CD4-positive, alpha-beta T cell treated with Interleukin-4 for 4 hours (primary cell): ENCODE results near the gene PRSS53.
"Not testable (repeated sequence)": the region's sequence is repeated elsewhere in the genome, so short reads cannot be mapped to it uniquely, and the experiment has no call there.

Experiments
- DNase-seq: peaks from one replicate; pipeline ENCODE4 v3.0.0-alpha.2; 2020

The PRSS53 gene

DNA sequence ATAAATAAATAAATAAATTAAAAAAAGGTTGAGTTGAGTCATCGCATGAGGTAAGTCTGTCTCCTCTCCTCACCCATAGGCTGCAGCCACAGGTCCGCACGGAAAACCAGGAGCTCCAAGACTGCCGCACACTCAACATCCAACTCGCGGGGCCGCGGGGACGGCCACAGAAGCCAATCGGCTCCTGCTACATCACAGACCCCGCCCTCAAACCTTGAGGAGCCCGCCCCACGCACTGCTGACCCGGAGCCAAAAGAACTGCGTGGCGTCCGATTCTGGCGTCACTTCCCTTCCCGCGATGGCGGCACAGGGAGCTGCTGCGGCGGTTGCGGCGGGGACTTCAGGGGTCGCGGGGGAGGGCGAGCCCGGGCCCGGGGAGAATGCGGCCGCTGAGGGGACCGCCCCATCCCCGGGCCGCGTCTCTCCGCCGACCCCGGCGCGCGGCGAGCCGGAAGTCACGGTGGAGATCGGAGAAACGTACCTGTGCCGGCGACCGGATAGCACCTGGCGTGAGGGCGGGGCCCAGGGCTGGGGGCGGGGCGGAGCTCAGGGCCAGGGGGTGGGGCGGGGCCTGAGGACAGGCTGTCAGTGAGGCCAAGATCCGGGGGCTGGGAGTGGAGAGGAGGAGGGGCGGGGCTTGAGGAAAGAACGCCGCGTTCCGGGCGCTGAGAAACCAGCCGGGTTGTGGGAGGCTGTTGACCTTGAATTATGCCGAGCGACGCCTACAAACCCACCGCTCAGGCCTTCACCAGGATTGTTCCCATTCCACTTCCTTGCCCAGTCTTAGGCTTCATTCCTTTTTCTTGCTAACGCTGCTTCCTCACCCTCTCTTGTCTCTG lies 28.9 kb upstream of the PRSS53 start, which contains the start of gene KAT8:
TSS of gene KAT8 (plus strand) at position 281 of the 839 bp plus-strand sequence. CDS start at position 299, 18 bp downstream.
- DNase-seq = peak; percentile 96

DNA sequence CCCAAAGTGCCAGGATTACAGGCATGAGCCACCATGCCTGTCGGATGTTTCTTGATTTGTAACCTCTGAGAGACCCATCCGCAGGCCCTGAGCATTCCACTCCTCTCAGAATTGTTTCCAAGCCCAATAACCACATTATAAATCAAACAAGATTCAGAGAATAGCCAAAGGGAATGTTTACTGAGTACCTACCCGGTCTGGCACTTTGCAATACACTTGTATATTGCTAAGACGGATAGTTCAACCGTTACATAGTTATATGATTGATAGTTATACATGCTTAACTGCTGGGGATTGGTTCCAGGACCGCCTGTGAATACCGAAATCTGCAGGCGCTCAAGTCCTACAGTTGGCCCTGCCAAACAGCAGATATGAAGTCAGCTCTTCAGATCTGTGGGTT lies 25.7 kb upstream of the PRSS53 start:
- DNase-seq = no peak

DNA sequence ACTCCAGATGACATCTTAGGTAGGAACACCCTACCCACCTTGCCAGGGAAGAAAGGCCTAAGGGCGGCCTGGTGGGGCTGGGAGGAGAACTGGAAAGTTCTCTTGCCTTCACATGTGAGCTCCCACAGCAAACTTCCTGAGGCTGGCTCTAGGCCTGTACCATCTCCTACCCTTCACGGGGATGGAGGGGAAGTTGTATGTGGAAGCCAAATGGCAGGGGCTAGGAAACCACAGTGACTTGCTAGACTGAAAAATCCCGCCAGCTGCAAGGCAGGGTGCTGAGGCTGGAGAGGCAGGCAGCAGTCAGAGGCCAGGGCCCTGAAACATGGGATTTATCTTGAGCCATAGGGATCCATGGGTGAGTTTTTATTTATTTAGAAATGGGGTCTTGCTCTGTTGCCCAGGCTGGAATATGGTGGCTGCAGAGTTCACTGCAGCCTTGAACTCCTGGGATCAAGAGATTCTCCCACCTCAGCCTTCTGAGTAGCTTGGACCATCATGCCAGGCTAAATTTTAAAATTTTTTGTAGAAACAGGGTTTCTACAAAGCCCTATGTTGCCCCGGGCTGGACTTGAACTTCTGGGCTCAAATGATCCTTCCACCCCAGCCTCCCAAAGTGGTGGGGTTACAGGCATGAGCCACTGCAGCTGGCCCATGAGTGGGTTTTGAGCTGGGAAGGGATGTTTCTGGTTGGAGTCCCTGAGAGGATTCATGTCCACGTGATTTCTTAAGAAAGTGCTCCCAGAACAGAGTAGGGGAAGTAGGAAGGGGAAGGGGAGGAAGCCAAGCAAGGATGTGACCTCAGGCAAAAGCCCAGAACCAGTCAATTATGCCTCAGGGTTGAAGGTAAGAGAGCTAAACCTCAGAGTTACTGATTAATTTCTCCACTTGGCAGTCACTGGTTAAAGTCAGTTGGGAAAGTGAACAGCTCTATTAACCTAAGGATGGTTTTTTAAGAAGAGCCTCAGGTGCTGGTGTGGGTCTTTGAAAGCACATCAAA lies 24.7 kb upstream of the PRSS53 start:
- DNase-seq = peak; percentile 16

DNA sequence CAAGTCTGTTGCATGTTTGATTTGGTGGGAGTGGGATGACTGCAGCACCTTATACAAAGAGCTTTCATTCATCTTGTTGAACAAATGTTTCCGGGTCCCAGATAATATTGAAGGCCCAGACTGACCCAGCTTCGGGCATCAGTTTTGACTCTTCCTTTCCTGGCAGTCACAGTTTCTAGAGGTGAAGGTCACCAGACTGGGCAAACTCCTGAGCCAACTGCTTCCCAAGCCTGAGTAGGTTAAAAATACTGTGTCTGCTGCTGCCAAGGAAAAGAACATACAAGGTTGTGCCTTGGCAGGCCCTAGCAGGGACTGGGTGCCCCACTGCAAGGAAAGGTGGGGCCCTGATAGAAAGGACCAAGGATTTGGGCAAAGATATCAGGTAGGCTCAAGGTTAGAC lies 24.0 kb upstream of the PRSS53 start:
- DNase-seq = no peak

DNA sequence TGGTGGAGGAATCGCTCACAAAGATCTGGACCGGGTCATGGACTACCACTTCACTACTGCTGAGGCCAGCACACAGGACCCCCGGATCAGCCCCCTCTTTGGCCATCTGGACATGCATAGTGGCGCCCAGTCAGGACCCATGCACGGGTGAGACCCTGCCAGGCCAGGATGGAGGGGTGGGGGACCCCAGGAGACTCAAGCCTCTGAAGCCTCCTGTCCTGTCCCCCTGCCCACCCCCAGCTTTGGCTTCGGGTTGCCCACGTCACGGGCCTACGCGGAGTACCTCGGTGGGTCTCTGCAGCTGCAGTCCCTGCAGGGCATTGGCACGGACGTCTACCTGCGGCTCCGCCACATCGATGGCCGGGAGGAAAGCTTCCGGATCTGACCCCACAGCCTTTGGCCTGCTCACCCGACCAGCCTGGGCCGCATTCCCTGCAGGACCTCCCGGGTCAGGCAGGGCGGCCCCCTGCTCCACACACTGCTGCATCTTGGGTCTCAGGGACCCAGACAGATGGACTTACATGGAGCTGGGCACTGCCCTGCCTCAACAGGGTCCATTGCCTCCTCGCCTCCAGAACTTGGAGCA lies 23.2 kb upstream of the PRSS53 start:
- no peak for DNase-seq

DNA sequence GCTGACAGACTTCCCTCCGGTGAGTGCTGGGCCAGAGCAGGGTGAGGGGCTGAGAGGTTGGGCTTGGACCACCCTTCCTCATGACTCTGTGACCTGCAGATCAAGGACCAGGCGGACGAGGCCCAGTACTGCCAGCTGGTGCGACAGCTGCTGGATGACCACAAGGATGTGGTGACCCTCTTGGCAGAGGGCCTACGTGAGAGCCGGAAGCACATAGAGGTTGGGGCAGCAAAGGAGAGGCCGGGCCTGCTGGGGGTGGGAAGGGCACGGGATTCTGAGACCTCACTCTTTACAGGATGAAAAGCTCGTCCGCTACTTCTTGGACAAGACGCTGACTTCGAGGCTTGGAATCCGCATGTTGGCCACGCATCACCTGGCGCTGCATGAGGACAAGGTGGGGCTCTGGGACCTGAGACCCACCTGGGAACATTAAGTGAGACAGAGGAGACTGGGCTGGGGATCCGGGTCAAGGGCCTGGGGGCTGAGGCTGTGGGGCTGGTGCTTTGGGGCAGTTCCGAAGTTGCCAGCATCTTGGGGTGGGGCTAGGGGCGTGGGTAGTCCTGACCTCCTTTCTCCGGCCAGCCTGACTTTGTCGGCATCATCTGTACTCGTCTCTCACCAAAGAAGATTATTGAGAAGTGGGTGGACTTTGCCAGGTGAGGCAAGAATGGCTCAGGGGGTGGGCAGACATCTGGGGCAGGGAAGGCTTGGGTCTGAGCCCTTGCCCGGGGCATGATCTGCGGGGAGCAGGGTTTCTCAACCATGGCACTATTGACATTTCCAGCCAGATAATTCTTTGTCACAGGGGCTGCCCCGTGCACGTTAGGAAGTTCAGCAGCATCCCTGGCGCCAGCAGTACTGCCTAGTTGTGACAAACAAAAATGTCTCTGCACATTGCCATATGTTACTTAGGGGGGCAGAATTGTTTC lies 21.6 kb upstream of the PRSS53 start:
- no peak for DNase-seq

DNA sequence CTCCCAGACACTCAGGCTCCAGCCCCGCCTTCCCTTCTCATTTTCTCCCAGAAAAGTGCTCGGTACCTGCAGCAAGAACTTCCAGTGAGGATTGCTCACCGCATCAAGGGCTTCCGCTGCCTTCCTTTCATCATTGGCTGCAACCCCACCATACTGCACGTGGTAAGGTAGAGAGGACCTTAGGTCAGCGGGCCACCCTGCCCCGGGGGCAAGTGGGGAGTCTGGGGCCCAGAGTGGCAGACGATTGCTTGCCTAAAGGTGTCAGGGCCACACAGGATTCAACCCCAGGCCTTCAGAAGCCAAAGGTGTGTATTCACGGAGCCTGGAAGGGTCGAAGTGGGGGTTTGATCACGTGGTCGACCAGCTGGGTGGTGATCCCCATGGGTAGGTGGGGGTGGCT lies 20.9 kb upstream of the PRSS53 start:
- DNase-seq = no peak

DNA sequence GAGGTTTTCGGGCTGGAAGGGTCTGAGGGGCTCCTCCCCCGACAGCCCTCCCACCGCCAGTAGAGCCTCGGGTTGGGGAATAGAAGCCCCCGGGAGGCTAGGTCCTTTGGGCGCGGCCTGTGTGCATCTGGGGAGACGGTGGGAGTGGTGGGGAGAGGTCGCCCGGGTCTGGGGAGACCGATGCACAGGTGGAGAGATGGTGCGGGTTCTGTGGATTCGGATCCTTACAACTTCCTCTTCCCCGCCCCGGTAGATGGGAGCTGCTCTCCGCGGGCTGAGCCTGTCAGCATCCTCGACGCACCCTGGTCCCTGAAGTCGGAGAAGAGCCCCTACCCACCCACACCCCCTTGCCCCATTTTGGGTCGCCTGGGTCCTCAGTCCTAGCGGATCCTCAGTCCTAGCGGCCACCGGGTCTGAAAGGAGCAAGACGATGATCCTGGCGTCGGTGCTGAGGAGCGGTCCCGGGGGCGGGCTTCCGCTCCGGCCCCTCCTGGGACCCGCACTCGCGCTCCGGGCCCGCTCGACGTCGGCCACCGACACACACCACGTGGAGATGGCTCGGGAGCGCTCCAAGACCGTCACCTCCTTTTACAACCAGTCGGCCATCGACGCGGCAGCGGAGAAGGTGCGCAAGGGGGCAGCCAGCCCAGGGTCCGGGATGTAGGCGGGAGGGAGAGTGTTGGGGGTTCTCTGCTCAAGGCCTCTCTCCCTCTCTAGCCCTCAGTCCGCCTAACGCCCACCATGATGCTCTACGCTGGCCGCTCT lies 20.2 kb upstream of the PRSS53 start:
- no peak for DNase-seq

DNA sequence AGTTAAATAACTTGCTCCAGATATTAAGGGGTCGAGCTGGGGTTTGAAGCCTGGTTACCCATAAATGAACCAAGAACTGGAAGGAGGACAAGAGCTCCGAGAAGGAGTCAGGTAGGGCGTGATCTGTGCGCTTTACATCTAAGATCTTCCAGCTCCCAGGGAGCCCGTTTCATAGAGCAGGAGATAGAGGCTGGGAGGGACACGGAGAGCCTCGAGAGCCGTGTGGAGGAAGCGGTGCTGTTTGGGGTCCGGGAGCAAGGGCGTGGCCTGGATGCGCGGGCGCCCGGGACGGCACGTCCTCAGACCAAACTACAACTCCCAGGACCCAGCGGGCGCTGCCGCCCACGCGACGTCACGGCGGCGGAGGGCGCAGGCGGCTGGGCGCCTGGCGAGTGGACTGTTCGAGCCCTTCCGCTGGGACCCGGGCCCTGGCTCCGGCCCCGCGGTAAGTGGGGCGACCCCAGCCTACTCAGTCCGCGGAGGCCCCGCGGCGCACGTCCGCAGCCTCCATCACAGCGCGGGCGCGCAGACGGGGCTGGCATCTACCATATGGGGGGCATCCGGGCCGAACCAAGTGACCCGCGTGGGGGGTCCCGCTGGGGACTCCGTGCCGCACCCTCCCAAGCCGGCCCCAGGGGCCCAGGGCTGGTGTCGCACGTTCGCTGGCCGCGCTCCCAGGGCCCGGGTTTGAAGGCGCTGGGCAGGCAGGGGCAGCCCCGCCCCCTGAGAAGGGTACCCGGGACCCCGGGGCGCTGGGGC lies 19.5 kb upstream of the PRSS53 start, which contains the start of gene BCKDK:
TSS of gene BCKDK (plus strand) at position 352 of the 759 bp plus-strand sequence. CDS start 838 bp downstream, outside the sequence.
- peak; percentile 47 for DNase-seq

DNA sequence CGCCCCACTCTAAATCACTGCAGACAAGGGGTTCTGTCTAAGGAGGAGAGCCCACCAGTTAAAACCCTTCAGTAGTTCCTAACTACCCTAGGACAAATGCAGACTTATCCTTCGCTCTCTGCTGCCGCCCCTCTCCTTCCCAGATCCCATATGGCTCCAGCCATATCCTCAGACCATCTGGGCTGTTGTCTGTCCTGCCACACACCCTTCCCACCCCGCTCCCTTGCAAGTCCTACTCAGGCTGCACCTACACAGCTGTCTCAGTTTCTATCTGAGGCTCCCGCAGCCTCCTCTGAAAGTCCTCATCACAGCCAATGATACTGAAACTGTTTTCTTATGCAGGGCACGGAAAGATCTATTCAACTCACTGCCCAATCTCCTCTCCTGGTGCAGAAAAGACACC lies 18.7 kb upstream of the PRSS53 start:
- no peak for DNase-seq

DNA sequence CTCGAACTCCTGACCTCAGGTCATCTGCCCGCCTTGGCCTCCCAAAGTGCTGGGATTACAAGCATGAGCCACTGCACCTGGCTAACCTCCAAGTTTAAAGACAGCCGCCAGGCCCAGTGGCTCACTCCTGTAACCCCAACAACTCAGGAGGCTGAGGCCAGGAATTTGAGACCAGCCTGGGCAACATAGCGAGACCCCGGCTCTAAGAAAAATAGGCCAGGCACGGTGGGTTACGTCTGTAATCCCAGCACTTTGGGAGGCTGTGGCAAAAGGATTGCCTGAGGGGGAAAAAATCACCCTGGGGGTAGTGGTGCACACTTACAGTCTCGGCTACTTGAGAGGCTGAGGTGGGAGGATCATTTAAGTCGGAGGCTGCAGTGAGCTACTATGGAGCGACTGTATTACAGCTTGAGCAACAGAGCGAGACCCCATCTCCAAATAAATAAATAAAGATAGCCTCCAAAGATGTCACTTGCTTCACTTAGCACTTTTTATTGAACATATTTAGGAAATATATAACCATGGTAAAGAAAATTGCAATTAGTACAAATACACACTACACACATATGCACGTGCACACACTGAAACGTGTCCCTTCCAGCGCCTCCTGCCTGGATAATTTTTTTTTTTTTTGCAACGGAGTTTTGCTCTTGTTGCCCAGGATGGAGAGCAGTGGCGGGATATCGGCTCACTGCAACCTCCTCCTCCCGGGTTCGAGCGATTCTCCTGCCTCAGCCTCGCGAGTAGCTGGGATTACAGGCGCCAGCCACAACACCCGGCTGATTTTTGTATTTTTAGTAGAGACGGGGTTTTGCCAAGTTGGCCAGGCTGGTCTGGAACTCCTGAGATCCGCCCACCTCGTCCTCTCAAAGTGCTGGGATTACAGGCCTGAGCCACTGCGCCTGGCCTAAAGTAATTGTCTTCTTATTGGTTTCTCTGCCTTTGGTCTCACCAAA lies 18.0 kb upstream of the PRSS53 start:
- DNase-seq = no peak

DNA sequence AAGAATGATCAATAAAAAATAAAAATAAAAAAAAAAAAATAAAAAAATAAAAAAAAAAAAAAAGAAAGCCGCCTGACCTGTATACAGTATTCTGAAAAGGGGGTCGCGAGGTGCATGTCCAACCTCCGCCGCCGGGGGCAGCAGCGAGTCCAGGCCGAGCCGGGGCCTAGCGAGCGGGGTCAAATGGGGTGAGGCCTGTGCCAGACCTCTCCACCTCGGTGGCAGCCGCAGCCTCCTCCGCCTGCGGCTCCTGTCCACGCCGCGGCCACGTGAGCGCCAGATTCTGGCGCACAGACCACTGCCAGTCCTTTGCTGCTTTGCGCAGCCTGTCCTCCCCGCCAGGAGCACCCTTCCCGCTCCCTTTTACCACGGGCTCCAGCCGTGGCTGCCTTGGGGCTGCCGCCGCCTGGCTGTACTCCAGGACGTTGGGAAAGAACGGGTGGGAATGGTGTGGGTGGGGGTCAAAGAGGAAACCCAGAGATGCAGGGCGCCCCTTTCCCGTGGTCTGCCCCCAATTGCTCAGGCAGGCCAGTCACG lies 17.0 kb upstream of the PRSS53 start:
- peak; percentile 70 for DNase-seq

DNA sequence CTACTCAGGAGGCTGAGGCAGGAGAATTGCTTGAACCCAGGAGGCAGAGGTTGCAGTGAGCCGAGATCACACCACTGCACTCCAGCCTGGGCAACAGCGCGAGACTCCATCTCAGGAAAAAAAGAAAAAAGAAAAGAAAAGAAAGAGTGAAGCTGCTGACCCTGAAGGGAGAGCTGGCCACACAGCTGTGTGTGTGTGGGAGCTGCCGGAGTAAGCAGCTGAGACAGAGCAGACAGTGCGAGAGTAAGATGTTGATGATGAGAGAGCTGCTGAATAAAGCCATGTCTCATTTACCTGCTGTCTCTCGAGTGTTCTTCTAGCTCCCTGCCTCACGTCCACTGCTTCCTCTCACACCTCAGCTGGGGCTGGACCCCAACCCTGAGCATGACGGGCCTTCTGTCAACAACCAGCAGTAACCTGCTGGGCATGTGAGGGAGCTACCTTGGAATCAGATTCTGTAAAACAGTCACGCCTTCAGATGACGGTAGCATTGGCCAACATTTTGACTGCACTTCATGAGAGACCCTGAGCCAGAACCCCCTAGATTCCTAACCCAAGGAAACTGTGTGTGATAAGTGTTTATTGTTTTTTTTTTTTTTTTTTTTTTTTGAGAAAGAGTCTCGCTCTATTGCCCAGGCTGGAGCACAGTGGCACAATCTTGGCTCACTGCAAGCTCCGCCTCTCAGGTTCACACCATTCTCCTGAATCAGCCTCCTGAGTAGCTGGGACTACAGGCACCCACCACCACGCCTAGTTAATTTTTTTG lies 12.3 kb upstream of the PRSS53 start:
- DNase-seq = not testable (repeated sequence)

DNA sequence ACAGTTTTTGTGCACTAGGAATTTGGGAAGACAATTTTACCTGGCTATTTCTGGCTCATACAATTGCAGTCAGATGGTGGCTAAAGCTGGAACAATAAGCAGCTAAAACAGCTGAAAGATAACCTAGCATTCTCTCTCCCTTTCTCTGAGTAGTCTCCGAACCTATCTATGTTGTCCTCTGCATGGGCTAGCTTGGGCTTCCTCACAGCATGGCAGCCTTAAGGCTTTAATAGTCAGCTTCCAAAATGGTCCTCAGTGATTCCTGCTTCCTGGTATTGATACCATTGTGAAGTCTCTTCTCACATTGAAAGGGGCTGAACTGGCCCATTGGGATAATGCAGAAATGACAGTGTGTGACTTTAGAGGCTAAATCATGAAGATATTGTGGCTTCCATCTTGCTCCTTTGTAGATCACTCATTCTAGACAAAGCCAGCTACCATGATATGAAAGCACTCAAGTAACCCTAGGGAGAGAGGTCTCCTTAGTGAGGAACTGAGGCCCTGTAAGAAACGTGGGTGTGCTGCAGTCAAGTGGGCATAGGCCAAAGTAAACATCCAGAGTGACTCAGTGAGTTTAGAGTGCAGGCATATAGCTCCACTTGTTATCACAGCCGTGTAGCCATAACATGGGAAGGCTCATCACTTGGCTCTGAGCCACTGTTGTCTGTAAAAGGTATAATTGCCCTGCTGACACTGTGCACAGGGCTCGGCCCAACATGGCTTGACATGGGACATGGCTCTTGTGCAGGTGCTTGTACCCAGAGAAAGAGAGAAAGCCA lies 11.3 kb upstream of the PRSS53 start:
- DNase-seq = no peak

DNA sequence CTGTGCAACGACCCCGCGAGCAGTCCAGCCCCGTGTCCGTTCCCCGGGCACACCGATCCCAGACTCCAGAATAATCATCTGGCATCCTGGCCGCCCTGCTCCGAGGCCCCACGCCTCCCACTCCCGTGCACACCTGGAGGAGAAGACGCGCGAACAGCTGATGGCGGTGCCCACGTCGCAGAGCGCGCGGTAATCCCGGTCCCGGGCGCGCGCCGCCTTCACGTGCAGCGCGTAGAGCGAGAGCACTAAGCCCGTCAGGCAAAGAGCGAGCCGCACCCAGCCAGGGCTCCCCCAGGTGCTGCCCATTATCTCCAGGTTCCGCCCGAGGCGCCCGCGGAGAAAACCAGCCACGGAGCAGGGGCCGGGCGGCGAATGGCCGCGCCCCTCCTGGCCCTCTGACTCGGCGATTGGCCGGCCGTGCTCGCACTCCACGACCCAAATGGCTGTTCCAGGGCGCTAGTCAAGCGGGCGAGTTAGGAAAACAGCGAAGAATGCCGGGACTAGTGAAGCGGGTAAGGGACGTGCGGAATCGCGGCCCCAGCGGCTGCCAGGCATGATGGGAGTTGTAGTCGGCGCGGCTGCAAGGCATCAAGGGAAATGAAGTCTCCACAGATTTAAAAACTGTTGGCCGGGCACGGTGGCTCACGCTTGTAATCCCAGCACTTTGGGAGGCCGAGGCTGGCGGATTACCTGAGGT lies 5.8 kb upstream of the PRSS53 start, which contains the start of gene VKORC1:
TSS of gene VKORC1 (minus strand) at position 374 of the 697 bp plus-strand sequence. CDS start at position 306, 68 bp downstream.
- DNase-seq = peak; percentile 94

DNA sequence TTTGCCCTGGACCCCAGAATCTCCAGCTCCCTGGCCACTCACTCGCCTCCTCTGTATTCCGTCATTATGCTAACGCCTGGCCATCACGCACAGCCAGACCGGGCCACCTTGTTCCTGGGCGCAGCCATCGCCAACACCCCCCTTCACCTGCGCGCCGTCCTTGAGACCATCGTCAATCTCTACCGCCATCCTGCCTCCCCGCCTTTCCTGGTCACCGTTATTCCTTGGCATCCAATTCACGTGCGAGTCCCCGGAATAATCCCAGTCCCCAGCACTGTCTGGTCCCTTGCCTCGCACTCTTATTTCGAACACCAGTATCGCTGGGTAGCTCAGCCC lies 5.3 kb upstream of the PRSS53 start:
- DNase-seq = no peak
